AML-193 (cell line): ENCODE data around the gene CHD8.

Experiments used
- DNase-seq, 2 experiments: peaks; one replicate each; lab custom pipeline; 2025; lab: John Stamatoyannopoulos, UW

Gene CHD8

GRCh38 chr14:21437063-21437901 lies 18.6 kb downstream of the CHD8 start:
- DNase-seq: peak; percentile 88 to 92

GRCh38 chr14:21436567-21437062 lies 19.3 kb downstream of the CHD8 start:
- no peak for DNase-seq

- DNase-seq: no peak
These were observed 24.8 kb downstream of the CHD8 start for GRCh38 chr14:21431126-21431525.

GRCh38 chr14:21428930-21429329 lies 27.0 kb downstream of the CHD8 start:
- no peak for DNase-seq

GRCh38 chr14:21426692-21427091 lies 29.2 kb downstream of the CHD8 start:
- no peak for DNase-seq

- no peak for DNase-seq
These were observed 36.4 kb downstream of the CHD8 start for GRCh38 chr14:21419528-21419927.

GRCh38 chr14:21415329-21415728 lies 40.6 kb downstream of the CHD8 start:
- no peak for DNase-seq

- DNase-seq: no peak
These were observed 41.7 kb downstream of the CHD8 start for GRCh38 chr14:21414137-21414631.

- DNase-seq: no peak
These were observed 47.8 kb downstream of the CHD8 start for GRCh38 chr14:21408147-21408546.

GRCh38 chr14:21406213-21406612 lies 49.7 kb downstream of the CHD8 start:
- no peak for DNase-seq

GRCh38 chr14:21405097-21405496 lies 50.8 kb downstream of the CHD8 start:
- DNase-seq: no peak

- DNase-seq: no peak
These were observed 56.5 kb downstream of the CHD8 start for GRCh38 chr14:21399311-21399870.

GRCh38 chr14:21398901-21399300 lies 57.0 kb downstream of the CHD8 start:
- DNase-seq: no peak

- no peak for DNase-seq
These were observed 60.5 kb downstream of the CHD8 start for GRCh38 chr14:21395450-21395849.

- DNase-seq: peak; percentile 62 to 63
These were observed 70.6 kb downstream of the CHD8 start for GRCh38 chr14:21385188-21385904.

GRCh38 chr14:21384494-21384851 lies 71.5 kb downstream of the CHD8 start:
- peak in 1 of 2 experiments; percentile 66 for DNase-seq

- DNase-seq: peak; percentile 92 to 94
These were observed 72.0 kb downstream of the CHD8 start, which contains the start of gene SUPT16H for GRCh38 chr14:21383848-21384493. SUPT16H (minus strand) TSS chr14:21384019; CDS start chr14:21383927, 92 bp downstream.

- DNase-seq: peak; percentile 25 to 37
These were observed 72.8 kb downstream of the CHD8 start for GRCh38 chr14:21382886-21383847.

GRCh38 chr14:21382095-21382494 lies 73.8 kb downstream of the CHD8 start:
- DNase-seq: no peak

GRCh38 chr14:21379338-21379737 lies 76.6 kb downstream of the CHD8 start:
- no peak for DNase-seq

- DNase-seq: no peak
These were observed 81.9 kb downstream of the CHD8 start for GRCh38 chr14:21373980-21374379.
